Colon (tissue), 2 donors: ENCODE data around the gene FAM240A.

Experiments
- FAIRE-seq: peaks from 2 replicates; lab custom pipeline; 2012; peaks lifted over from hg19 to GRCh38; lab: Jason Lieb, UNC
- donor health status: control.
- donor health status: control.

Gene FAM240A

DNA sequence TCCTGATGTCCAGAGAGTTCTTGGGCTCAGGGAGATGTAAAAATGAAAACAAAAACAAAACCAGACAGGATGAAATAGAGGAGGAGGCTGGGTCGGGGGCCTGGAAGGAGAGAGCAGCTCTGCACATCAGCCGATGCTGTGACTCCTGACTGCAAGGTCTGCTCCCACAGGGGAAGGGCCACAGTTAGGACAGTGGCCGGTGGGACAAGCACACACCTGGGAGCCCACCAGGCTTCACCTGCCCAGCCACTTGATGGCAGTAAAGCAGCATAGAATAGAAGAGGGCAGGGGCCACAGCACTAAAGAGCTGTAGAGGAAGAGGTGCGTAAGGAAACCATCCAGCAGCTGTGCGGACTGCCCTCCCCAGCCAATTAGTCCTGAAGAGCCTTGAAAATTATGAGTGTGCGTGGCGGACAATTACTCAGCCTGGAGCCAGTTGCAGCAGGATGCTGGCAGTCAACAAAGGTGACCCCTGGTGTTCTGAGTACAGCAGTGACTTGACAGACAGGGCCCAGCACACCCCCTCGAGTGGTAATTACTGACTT lies 51.3 kb downstream of the FAM240A start:
- no peak for FAIRE-seq

DNA sequence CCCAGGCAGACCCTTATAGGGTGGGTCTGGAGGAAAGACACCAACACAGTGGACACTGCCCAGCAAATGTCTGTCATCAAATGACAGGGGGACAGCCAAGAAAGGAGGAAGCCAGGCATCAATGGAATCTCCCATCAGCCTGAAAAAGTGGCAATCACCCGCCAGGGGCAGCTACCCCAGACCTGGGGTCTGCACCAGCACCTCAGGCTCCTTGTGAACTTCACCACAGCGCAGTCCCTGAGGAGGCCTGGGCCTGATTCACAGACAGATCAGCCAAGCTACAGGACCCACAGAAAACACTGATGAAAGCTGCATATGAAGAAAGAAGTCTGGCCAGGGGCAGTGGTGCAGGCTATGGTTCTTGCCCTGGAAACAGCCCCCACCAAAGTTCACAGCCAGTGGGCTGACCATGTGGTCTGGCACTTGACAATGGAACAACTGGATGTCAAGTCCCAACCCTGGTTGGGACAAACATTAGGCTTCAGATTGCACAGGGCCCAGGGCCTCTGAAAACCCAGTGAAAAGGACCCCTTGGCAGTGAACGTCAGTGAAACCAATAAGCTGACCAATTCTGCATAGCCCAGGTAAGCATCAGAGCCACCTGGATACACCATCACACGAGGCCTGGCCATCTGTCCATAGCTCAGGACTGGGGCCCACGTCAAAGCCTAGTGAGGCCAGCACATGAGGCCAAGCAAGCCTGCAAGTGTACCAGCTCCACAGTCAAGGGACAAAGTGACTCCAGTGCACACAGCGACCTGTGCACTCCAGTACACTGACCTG lies 52.1 kb downstream of the FAM240A start:
- no peak for FAIRE-seq

DNA sequence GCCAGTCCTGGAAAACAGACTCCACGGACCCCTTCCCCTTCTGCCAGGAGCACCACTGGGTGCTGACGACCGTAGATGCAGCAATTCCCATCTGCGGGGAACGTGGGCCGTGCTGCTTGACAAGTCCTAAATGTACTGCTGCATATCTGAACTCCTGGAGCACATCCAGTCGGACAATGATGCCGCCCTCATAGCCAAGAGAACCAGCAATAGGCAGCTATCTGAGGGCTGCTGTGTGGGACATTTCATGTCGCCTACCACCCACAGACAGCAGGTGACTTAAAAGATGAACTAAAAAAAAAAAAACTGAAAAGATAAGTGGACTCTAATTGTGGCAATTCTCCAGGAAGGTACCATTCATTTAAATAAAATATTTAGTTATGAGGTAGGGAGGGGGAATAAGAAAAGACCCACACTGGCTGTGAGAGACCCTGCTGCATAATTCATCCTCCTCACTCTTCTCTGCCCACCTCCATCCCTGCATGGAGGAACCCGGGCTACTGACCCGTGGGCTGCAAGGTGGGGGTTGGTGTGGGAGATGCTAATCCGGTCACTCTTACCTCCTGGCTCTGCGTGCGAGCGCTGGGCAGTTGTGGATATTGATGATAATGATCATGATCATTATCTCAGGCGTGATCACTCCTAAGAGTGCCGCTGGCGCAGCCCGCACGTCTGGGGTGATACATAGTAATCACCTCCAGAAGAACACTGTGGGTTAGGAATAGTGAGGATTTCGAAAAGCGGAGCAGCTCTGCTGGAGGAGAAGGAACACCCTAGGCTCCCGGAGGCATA lies 52.8 kb downstream of the FAM240A start:
- no peak for FAIRE-seq

DNA sequence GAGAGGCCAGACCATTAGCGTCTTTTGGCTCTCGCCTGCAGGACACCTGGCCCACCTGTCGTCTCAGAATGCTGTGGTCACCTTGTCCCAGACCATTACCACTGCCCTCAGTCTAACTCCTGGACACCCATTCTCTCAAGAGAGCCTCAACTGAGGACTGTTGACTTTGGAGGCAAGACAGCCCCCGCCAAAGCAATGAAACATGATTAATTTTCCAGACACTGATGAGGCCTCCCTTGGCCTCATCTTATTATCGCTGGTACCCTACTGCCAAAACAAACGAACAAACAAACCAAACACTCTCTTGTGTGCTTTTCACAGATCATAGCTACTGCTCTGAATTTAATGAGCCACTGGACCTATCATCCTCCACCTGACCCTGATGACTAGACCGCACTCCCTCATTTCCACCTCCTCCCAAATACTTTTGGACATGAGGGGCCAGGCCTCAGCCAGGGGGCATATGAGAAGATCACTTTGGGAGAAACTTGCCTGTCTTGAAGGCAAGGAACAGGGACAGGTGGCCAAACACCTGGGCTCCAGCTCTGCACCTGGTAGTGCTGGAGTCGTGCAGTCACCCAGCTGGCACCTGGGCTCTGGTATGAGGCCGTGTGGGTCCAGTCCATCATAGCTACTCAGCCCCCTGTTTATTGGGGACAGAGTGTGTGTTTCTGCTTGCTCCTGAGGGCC lies 53.6 kb downstream of the FAM240A start:
- no peak for FAIRE-seq

DNA sequence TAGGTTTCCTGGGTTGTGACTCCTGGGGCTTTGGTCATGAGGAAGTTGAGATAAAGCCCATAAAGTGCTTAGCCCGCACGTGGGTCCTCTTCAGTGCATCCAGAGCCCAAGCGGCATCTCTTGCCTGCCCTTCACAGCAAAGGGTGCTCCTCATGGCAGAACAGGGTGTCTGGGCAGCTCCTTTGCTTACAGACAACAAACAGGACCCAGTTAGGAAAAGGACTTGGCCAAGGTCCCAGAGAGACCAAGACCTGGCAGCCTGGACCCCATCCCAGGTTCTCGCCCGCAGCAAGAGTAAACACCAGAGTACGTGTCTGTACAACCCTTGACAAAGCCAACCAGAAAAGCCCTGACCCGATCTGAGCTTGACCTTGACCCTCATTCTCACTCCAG lies 54.1 kb downstream of the FAM240A start:
- FAIRE-seq: no peak

DNA sequence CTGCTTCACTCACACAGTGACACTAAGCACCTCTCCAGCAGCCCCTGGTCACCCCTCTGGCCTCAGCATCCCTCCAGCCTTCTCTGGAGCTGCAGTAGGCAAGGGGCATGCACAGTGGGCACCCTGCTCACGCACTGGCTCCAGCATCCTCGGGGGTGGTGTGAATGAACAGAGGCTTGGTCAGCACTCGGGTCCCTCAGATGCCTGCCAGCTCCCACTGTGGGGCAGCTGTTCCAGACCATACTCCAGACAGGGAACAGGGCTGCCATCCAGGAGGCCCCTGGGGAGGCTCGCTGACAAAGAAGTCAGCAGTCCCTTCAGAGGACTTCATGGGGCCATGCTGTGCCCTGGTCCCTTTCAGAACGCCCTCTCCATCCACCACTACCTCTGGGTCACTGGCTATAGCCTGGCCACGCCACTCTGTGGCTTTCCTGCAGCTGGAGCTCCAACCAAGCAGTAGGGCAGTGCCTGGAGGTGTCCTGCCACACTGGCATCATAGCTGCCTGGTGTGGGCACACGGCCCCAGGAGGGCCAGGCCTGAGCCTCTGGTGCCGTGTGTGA lies 54.8 kb downstream of the FAM240A start:
- FAIRE-seq: no peak

DNA sequence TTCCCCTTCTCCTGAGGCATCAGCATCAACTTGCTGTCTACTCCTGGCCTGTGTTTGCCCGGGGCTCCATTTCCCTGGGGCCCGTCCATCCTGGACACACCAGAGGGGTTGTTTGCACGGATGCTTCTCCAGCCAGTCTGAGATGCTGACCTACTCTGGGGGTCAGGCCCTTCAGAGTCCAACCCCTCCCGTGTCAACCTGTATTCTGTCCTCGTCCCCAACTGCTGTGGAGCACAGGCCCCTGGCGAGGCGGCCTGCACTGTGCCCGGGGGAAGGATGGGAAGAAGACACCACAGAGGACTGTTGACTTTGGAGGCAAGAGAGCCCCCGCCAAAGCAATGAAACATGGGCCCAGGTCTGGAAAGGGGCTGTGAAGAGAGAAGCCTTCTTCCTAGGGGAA lies 55.3 kb downstream of the FAM240A start:
- no peak for FAIRE-seq

DNA sequence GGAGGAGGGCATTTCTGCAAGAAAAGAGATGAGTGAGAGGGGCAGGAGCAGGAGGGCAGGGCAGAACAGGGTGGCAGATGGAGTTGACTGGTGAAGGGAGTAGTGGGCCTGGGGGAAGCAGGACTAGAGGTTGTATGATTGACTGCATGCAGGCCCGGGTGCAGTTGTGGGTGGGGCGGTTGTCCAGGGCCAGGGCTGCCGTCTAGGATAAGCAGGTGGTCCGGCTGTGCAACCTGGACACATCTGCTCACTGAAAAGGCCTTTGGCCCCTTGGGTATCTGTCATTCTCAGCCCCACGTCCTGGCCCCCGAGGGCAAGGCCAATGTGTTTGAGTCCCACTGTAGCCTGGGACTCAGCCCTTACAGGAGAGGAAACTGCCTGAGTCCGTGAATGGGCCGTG lies 55.8 kb downstream of the FAM240A start:
- FAIRE-seq: no peak

DNA sequence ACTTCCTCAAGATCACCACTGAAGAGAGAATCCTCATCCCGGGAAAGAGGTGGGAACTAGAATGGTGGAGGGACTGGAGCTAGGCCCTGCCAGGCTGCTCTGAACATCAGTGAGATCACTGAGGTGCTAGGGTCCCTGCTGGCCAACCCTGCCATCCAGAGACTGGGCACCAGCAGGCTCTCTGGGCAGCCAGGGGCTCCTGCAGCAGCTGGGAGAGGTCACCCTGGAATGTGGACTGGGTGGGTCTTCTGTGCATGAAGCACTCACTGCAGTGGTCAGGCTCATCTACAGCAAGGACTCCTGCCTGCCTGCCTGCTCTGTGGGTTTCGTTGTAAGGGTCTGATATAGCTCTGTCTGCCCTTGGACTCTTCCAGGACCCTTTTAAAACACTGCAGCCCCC lies 56.3 kb downstream of the FAM240A start:
- FAIRE-seq: no peak

DNA sequence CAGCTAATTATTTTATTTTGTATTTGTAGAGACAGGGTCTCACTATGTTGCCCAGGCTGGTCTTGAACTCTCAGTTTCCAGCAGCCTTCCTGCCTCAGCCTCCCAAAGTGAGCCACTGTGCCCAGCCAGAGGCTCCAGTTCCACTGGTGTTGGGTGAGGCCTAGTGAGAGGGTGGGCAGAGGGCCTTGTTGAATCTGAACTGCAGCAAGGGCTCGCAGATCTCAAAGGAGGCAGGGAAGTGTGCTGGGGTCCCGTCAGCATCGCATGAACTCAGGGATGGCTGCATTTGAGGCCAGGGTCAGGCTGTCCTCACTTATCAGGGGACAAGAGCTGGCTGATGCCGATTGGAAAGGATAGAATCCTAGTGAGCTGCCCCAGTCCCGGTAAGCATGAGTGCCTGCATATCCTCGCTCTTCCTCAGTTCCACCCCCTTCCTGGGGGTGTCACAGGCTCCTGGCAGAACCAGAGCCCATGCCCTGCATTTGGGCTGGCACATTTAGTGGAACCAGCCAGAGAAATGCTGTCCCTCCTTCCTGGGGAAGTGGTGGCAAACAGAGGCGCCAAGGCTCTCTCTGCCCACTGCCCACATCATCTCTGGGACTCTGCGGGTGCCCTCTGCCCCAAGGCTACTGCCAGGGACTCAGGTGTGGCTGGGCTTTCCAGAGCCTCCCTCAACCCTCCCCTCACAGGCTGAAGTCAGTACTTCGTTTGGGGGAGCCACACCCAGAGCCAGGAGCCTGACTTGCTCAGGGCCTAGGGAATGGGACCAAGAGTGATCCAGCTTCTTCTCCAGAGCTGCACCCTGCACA lies 57.1 kb downstream of the FAM240A start:
- no peak for FAIRE-seq

DNA sequence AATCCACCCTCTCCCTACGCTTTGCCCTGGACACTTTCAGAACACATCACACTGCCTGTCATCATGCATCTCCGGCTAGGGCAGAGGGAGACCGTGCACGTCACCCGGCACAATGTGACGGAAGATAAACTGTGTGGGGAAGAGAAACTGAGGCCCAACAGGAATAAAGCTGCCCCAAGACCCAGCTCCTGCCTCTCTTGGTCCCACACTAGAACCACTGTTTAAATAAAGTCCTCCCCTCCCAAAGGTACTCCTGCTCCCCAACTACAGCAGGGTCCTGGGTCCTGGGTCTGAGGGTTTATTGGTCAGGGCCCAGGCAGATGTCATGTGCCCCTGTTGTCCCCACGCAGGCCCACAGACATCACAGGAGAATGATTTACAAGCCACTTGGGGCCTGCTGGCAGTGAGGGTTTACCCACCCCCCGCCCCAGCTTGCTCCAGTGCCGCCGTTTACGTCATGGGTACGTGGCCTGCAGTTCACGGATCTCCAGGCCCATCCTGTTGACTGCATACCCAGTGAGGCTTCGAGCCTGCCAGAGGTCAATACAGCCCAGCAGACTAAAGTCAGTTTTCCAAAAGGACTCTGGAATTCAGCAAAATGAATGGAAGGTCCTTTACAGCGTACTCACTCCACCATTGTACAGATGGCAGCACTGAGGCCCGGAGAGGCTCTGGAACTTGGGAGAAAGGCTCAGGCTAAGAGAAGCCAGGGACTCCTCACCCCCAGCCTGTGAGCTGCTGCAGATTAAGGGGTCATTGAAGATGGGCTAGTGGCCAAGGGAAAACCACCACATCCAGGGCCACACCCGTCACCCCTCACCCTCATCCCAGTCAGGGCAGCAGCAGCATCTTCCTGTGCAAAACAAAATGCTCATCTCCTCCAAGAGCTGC lies 57.9 kb downstream of the FAM240A start:
- FAIRE-seq: no peak

DNA sequence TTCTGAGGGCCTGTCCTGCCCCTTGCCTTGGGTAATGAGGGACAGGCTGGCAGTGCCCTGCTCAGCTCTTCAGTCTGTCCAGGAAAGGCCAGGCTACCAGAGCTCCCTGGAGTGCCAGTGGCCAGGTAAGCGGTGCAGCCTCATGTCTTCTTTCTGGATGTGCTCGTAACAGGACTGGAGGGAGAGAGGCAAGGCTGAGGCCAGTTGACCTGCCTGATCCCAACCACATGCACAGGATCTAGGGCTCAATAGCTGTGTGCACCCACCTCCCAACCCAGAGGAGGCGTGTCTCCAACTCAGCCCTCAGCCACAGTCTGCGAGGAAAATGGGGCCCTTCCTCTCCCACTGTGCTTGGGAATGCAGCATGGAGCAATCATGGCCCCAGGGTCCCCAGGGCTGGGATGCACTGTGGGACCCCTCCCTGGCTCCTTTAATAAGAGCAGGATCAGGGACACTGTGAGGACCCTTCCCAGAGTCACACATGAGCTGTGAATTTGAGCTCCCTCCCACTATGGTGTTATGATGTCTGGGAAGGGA lies 58.6 kb downstream of the FAM240A start:
- FAIRE-seq: no peak

DNA sequence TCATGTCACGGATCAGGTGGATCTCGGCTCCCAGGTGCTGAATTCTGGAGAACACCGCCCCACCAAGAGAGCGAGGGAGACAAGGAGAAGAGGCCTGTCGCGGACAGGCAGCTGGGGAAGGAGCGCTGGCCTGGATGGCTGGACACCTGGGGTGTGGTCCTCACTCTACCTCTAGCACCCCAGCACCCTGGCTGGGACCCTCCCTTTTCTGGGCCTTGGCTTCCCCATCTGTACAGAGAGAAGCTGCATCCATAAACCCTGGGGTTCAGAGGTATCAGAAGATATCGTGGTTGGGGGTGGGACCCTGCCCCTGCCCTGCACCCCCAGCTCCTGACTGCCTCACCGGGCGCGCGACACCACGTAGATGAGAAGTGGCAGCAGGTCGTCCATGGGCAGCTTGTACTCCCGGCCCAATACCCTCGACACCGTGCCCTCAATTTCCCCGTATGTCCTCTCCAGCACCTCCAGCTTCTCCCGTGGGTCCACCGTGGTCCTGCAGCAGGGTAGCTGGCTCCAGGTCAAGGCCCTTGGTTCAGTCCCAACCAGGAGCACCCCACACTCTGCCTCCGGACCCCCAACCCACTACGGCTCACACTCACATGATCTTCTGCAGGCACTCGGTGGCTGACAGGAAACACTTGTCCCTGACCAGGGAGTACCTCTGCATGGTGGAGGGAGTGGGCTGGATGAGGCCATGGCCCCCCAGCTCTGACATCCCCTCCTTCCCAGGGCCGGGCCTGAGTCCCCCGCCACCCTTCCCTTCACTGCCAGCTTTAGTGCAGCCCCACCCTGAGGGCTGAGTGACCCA lies 59.4 kb downstream of the FAM240A start:
- FAIRE-seq: no peak

DNA sequence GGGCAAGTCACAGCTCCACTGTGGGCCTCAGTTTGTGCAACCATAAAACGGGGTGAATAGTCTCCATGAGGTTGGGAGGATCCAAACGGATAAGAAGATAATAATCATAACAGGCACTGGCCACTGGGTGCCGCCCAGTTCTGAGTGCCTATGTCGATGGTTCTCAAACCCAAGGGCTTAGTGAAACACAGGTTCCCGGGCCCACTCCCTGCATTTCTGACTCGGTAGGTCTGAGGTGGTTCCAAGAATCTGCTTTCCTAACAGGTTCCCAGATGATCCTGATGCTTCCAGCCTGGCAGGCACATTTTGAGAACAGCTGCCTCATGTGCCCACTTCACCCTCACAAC lies 60.0 kb downstream of the FAM240A start:
- no peak for FAIRE-seq

DNA sequence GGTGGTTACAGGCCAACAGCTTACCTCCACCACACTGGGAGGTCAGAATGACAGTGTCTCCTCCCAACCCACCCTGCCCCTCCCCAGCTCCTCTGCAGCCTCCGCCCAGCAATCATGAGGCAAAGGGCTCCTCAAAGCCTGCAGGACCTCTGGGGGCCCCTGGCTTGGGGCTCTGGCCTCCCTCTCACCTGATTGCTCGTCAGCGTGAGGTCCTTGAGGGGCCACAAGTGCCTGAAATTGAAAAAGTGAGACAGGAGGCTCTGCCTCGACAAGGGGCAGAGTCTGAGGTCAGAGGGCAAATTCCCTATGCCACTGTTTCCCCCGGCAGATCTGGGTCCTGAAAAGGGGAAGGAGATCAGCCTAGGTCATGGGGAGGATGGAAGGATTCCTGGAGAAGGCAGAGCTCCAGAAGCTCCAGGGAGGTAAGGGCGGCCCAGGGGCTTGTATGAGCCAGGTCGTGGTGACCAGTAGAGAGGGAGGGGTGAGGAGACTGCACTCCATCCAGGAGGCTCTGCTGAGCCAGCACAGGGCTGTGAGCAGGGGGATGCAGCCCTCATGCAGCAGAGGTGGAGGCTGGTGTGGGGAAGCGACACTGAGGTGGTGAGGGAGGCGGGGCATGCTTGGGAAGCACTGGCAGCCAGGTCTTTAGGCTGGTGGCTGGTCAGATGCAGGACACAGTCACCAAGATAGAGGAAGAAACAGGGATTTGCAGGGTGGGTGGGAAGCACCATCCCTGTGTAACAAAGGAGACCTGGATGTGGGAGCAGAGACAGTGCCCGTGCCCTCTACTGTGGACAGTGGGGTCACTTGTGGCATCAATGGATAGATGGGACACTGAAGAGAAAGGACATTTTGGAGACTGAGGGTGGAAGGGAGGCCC lies 61.1 kb downstream of the FAM240A start:
- FAIRE-seq: no peak

DNA sequence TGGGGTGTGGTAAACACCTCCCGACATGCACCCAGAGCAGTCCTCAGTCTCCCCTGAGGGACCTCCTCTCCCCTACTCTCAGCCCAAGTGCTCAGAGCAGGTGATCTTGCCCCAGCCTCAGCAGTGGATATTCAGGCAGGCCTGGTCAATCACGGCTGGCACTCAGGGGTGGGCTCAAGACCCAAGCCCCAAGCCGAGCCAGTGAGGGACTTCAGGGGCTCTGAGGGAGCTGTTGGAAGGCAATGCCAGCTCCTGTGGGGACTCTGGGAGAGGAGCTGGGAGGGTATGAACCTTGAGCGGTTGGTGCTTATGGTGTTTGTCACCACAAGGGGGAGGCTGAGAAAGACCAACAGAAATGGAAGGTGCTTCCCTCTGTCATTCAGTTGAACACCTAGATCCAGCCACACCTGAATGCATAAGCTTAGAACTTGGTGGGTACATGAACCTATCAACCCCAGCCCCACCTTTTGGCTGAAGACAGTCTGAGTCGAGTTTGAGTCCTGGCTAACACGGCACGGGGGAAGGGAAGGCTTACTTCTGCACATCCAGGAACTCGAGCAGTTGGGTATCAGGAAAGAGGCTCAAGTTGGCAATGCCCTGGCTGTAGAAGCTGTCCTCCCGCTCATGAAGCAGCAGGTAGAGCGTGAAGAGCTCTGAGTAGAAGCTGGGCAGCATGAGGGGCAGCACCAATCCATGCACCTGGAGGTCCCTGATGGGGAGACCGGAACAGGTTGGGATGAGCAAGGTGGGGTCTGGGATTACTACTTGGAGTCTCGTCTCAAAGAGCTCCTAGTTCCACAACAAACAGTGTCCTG lies 61.9 kb downstream of the FAM240A start:
- FAIRE-seq: no peak

DNA sequence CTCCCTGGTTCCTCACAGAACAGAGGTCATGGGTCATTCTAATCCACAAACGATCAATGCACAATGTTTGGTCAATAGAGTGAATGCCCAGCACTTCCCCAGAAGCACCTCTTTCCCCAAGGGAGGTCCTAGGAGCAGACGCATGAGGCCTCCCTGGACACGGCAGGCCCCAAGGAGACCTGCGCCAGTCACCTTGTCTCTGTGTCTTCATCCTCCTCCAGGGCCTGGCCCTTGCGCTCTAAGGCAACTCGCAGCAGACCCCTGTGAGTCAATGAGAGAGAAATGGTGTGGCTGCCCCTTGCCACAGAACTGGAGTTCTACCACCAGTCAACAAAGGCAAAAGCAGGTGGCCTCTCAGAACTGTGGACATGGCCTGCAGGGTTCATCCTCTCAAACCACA lies 63.1 kb downstream of the FAM240A start:
- no peak for FAIRE-seq
